Measurements from ENCODE around the gene CPLANE2.
"Not testable (repeated sequence)": the region's sequence is repeated elsewhere in the genome, so short reads cannot be mapped to it uniquely, and the experiment has no call there.

CPLANE2 gene

DNA sequence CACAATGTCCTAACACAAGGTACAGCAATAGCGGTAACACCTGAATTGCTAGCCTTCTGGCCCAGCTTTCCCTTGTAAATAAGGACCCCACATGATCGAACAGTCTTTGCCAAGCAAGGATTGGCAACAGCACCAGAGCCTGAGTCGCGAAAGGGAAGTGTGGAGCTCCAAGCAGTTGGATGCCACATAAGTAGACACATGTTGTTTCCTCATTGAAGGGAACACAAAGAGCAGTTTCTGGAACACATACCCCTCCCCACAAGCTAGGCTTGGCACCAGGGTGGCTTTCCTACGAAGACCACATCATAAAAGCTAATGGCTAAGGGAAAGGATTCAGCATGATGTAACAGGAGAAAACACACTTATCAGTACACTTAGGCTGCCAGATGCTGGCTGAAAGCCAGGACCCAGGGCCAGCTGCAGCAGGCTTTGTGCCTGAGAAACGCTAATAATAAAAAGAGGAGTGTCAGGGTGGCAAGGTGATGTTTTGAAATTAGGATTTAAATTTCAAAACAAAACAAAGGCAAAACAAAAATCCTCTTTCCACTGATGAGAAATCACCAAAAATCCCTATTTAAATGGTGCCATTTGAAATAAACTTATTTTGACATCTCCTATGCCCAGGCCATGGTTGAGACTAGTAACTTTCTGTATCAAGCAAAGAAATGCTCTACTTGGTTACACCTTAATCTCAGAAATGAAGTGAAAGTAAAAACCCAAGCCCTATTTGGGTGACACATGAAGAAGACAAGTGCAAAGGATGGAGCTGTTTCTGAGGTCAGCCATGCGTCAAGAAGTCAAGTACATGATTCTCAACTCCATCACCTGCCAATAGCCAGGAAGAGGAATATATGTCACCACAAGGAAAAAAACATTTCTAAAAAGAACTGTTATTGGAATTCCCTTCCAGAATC, 11.9 kb upstream of the CPLANE2 start:
- DNase-seq (ENCODE audit: low read depth), result peak; percentile 63

GRCh38 chr1:16248007-16248436, 11.0 kb upstream of the CPLANE2 start:
- DNase-seq (ENCODE audit: low read depth), result no peak

DNA sequence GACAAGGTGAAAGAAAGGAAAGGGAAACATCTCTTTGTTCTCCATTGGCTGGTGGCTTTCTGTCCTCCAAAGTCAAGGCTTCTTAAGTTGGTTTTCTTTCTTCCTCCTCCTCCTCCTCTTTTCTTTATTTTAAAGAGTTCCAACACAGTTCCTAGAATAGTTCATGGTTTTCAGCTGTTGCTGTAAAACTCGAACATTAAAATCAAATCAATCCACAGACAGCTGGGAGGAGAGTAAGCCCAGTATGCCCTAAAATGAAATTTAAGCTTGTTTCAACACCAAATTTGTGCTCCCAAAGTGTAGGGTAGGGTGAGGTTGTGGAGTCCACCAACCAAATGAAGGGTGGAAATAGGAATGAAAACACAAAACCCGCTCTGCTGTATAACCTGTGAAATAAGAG, 10.5 kb upstream of the CPLANE2 start:
- DNase-seq (ENCODE audit: low read depth), result no peak

DNA sequence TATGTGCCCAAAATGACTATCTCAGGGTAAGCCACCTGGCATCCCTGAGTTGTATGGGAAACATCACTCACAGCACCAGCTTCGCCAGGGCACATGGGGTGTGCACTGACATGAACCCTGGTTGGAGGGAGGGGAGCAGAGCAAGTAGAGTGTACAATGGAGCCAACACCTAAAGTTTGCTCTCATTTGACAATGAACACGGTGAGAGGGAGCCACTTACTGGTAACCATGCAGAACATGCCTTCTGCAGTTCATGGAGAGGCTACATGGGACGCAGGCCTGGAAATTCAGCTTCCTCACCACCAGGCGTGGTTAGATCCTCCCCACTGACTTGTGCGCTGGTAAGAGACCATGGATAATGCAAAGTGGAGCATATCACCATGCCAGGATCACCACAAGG, 10.0 kb upstream of the CPLANE2 start:
- no peak for DNase-seq (ENCODE audit: low read depth)

DNA sequence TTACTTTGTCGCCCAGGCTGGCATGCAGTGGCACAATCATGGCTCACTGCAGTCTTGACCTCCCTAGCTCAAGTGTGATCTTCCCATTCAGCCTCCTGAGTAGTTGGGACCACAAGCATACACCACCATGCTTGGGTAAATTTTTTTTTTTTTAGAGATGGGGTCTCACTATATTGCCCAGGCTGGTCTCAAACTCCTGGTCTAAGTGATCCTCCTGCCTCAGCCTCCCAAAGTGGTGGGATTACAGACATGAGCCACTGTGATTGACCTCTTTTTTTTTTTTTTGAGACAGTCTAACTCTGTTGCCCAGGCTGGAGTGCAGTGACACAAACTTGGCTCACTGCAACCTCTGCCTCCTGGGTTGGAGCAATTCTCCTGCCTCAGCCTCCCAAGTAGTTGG, 9.3 kb upstream of the CPLANE2 start:
- DNase-seq (ENCODE audit: low read depth), result not testable (repeated sequence)

GRCh38 chr1:16245476-16246196, 8.7 kb upstream of the CPLANE2 start:
- DNase-seq (ENCODE audit: low read depth), result no peak

DNA sequence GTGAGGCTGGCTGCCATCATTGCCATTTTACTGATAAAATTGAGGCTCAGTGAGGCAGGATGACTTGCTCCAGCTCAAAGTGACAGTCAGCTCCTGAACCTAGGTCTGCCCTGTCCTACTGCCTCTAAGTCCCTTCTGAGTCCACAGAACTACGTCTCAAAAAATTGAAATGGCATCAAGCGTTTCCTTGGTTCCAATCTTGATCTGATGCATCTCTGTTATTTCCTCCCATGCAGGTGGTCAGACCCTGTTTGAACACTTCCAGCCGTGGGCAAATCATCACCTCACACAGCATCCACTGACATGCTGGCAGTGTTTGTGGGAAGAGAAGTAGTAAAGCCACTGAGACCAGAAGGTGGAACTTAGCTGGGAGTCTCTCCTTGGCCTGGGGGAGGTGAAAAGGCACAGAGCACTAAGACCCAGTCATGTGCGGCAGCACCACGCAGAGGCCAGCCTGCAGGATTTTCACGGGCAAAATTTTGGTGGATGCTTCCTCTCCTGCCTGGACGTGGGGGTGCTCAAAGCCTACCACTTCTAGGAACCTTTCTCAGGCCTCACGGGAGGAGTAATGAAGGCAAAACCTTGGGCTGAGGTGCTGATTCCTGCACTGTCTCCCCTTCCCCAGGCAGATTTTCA, 7.8 kb upstream of the CPLANE2 start:
- no peak for DNase-seq (ENCODE audit: low read depth)

GRCh38 chr1:16243936-16244649, 7.1 kb upstream of the CPLANE2 start:
- peak; percentile 65 for DNase-seq (ENCODE audit: low read depth)

DNA sequence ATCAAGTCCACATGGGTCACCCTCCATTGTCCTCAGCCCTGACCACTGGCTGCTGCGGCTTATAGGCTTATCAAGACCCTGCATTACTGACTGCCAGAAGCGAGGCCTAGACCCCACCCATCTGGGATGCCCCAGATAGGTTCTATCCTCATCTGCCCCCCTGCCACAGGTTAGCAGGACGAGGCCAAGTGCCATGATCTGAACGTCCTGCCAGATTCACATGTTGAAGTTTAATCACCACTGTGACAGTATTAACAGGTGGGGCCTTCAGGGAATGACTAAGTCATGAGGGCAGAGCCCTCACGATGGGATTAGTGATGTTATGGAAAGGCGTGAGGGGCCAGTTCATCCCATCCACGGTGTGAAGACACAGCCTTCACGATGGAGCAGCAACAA, 6.2 kb upstream of the CPLANE2 start:
- DNase-seq (ENCODE audit: low read depth), result no peak

DNA sequence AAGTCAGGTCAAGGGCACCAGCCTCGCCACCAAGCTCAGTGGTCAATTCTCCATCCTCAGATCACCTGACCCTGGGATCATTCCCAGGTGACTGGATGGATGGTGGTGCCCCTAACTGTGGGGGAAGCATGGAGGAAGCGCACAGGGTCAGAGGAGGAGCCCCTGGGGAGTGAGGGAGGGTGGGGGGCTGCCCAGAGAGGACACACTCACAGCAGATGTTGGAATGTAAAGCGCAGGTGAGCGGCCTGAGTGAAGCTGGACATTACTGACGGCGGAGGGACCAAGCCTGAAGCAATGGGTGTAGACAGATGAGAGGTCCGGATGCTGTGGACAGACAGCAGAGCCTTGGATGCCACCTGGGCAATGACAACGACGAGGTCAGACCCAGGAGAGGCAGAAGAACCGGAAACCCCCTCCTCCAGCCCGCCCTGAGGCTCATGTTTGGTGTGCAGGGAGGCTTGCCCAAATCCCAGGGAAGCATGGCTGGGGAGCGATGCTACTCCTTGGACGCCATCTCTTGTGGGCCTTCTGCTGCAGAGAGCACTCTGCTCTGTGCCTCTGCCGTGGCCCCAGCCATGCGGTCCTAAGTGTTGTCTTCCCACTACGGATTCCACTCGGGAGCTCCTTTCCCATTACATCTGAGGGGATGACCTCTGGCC, 5.7 kb upstream of the CPLANE2 start:
- DNase-seq (ENCODE audit: low read depth), result no peak

- no peak for DNase-seq (ENCODE audit: low read depth)
Observed at GRCh38 chr1:16241221-16241708, 4.3 kb upstream of the CPLANE2 start.

DNA sequence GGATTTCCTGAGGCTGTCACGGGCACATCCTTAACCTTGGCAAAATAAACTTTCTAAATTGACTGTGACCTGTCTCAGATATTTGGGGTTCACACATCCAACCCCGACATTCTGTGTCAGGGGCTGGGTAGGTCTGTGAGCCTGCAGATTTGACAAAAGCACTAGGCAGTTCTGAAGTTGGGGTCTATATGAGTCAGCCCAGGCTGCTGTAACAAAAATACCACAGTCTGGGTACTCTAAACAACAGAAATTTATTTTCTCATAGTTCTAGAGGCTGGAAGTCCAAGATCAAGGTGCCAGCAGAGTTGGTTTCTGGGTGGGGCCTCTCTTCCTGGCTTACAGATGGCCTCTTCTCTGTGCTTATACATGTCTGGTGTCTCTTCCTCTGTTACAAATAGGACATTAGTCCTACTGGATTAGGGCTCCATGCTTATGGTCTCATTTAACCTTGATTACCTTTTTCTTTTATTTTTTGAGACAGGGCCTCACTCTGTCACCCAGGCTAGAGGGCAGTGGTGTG, 3.0 kb upstream of the CPLANE2 start:
- no peak for DNase-seq (ENCODE audit: low read depth)

DNA sequence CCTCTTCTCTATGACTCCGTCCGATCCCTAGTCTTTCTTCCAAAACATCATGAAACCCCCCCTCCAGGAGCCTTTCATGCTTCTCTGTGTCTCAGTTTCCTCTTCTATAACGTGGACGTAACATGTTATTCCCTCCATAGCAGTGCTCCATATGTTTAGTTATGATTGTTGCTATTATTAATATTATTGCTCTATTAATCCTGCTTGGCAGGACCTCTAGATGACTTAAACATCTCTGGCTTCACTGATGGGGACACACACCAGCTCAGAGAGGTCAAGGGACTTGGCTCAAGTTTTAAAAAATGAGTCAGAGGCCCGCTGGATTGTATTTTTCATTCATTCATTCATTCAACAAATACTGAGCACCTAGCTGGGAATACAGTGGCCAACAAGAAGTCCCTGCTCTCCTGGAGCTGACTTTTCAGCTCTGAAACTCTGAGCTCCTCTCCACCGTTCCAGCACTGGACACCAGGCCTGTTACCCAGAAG, 404 bp upstream of the CPLANE2 start:
- no peak for DNase-seq (ENCODE audit: low read depth)

DNA sequence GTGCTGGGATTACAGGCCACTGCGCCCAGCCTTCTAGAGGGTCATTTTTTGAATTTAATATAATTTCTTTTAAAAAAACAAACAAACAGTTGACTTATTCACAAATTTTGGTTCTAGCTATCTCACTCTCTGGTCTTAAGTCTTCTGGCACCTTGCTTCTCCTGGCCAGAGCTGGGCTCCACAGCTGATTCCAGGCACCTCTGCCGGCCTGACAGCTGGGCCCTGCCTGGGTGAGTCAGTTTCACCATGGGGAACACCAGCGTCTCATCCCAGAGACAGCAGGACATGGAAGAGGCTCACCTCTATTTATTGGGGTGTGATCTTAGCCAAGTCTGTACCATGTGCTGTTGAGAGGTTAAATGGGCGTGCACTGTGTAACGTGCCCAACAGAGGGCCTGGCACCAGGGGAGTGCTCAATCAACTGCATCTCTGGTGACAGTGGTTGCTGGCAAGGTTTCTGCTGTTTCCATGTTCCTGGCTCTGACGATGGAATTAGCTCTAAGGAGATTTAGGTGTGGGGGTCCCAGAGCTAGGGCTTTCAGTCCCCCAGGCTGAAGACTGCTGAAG, 956 bp downstream of the CPLANE2 start:
- DNase-seq (ENCODE audit: low read depth), result no peak

GRCh38 chr1:16235347-16235746, 1.6 kb downstream of the CPLANE2 start:
- DNase-seq (ENCODE audit: low read depth), result no peak

GRCh38 chr1:16233431-16233830, 3.6 kb downstream of the CPLANE2 start:
- DNase-seq (ENCODE audit: low read depth), result no peak

DNA sequence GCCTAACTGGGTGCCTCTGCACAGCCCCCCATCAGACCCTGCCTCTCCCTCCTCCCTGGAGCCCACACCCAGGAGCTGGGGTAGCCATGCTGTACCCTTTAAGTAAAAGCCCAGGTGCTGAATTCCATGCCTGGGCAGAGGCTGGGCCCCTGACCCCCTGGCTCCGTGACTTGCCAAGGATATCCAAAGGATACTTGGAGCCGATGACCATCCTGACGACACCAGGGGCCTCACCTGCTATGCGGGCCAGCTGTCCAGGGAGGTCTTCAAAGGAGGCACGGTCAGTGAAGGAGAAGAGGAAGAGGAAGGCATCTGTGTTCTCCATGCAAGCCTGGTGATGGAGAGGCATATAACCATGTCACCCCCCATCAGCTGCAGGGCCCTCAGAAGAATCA, 4.7 kb downstream of the CPLANE2 start:
- DNase-seq (ENCODE audit: low read depth), result no peak

DNA sequence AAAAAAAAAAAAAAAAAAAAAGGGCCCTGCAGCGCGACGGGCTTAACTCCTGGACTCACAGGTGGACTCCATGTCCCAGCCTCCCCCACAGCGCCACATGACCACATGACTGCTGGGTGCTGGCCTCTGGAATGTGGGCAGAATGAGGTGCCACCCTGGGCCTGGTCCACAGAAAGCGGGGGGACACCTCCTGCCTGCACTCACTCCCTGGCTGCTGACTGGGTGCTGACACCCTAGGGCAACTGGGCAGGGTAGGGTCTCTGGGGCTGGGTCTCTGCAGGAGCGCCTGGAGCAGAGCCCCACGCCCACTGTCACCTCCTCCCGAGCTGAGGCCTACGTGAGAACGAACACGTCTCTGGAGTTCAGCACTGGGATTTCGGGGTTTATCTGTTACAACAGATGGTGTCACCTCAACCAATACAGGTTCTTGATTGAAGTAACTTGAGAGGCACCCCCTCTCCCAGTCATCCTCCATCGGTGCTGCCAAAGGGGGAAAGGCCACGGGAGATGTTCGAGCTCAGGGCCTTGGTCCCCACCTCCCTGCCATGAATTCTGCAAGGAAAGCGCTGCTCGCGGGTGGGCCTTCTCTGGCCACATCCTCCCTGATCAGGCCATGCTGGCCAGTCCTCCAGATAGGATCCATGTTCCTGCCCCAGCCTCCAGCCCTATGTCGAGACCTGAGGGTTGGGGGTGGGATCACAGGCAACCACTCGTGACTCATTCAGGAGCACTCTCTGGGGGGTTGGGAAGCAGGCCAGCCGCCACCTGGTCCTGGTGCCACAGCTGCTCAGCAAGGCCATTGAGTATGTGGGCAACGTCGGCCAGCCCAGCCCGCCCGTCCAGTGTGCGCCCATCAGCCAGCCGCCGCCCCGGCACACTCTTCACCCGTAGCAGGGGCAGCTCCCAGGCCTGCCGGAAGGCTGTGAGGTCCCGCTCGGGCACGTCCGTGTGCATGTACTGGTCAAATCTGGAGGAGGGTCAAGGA, 5.4 kb downstream of the CPLANE2 start:
- no peak for DNase-seq (ENCODE audit: low read depth)

DNA sequence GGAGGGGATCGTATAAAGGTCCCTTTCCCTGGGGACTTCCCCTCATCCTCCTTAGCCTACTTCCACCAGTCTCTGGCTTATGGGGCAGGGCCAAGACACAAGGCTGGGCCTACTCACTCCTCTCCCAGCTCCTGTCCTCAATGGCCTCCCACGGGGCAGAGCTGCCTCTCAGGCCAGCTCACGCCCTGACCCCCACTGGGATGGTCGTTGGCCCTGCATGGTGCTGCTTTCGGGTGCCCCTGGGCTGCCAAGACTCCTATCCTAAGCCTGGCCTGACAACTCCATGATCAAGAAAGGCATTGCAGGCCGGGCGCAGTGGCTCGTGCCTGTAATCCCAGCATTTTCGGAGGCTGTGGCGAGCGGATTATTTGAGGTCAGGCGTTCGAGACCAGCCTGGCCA, 6.2 kb downstream of the CPLANE2 start:
- DNase-seq (ENCODE audit: low read depth), result no peak

Data from stromal cell of bone marrow (primary cell).